GM12872 (cell line): ENCODE results near the gene CLDND2.

Experiments
- TF ChIP-seq, protein P1 (sequence below): IDR thresholded peaks from 3 replicates; pipeline ENCODE4 v1.5.1; 2011; ENCODE audit warnings: low read depth, mild to moderate bottlenecking, low read length, moderate library complexity; ENCODE audit not compliant: insufficient read depth

CLDND2 gene

DNA sequence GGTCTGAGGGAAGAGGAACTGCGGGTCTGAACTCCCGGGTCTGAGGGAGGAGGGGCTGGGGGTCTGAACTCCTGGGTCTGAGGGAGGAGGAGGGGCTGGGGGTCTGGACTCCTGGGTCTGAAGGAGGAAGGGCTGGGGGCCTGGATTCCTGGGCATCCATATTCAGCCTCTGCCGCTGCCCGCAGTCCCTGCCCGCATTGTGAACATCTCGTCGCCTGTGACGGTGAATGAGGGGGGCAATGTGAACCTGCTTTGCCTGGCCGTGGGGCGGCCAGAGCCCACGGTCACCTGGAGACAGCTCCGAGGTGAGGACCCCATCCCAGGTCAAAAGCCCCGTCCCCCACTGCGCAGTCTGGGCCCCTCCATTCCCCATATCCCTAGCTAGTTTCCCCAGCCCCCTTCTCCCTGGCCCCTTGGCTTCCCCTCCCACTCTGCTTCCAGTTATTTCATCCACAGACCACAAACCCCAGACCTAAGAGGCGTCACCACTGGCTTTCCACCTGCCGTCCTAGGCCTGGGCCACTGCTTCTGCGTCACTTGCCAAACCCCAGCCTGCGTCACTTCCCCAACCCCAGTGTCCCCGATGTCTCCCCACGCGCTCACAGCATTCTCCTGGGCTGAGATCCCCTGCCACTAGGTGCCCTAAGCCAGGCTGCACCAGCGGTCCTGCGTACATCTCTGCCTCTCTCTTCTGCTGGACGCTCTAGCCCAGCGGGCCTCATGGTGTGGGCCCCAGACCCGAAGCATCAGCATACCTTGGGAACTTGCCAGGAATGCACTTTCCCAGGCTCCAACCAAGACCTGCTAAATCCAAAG, 43.4 kb downstream of the CLDND2 start:
- TF ChIP-seq, protein P1, sequence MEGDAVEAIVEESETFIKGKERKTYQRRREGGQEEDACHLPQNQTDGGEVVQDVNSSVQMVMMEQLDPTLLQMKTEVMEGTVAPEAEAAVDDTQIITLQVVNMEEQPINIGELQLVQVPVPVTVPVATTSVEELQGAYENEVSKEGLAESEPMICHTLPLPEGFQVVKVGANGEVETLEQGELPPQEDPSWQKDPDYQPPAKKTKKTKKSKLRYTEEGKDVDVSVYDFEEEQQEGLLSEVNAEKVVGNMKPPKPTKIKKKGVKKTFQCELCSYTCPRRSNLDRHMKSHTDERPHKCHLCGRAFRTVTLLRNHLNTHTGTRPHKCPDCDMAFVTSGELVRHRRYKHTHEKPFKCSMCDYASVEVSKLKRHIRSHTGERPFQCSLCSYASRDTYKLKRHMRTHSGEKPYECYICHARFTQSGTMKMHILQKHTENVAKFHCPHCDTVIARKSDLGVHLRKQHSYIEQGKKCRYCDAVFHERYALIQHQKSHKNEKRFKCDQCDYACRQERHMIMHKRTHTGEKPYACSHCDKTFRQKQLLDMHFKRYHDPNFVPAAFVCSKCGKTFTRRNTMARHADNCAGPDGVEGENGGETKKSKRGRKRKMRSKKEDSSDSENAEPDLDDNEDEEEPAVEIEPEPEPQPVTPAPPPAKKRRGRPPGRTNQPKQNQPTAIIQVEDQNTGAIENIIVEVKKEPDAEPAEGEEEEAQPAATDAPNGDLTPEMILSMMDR: no peak

DNA sequence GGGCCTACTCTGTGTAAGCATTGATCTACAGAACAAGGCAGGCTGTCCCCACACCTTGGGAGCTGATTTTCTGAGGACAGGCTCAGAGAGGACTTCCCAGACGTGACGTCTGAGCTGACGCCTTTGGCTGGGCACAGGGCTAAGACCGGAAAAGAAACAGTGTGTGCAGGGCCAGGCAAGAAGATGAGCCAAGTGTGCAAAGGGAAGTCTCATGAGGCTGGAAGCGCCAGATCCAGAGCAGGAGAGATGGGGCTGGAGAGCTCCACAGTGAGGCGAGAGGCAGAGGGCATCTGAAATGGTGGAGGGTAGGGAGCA, 44.7 kb downstream of the CLDND2 start:
- TF ChIP-seq, protein P1: no peak

DNA sequence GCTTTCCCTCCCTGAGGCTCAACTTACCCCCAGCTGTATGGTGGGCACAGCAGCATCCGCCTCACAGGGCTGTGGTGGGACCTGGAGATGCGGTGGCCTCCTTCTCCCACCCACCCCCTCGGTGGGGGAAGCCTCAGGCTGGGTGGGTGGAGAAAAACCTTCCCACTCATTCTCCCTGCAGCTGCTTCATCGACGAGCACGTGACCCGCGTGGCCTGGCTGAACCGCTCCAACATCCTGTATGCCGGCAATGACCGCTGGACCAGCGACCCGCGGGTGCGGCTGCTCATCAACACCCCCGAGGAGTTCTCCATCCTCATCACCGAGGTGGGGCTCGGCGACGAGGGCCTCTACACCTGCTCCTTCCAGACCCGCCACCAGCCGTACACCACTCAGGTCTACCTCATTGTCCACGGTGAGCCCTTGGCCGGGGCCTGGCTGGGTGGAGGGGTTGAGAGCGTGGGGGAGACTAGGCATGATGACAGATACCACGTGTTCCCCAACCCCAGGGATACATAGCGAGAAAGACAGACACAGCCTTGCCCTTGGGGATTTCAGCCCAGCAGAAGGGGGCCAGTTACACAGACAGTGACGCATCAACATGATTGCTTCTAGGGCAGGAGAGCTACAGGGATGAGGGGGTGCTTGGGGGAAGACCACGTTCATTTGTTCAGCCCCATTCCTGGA, 45.2 kb downstream of the CLDND2 start:
- TF ChIP-seq, protein P1: no peak

DNA sequence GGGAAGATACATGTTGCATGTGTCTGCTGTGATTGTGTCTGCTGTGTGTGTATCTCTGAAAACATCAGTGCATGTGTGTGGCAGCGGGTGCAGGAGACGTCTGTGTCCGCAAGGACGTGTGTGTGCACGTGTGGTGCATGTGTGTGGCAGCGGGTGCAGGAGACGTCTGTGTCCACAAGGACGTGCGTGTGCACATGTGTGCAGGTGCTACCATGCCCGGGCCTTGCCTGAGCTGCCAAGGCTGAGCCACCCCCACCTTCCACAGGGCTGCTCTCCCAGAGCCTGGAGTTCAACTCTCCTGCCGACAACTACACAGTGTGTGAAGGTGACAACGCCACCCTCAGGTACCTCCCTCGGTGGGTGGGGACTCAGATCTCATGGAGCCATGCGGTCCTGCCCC, 47.0 kb downstream of the CLDND2 start:
- TF ChIP-seq, protein P1: no peak

DNA sequence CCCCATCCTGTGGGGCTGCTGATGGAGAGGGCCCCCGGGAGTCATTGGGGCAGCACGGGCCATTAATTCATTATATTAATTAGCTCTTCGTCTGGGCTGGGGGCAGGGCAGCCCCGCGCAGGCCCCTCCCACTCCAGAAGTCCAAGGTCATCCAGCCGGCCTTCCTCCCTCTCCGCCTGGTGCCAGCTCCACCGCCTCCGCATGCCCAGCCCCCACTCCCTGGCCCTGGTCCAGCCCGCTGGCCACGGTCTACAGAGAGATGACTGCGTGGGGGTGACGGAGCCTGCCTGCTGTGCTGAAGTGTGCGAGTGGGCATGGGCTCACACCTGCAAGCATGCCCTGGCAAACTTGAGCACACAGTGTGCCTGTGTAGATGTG, 48.5 kb downstream of the CLDND2 start:
- TF ChIP-seq, protein P1: no peak

DNA sequence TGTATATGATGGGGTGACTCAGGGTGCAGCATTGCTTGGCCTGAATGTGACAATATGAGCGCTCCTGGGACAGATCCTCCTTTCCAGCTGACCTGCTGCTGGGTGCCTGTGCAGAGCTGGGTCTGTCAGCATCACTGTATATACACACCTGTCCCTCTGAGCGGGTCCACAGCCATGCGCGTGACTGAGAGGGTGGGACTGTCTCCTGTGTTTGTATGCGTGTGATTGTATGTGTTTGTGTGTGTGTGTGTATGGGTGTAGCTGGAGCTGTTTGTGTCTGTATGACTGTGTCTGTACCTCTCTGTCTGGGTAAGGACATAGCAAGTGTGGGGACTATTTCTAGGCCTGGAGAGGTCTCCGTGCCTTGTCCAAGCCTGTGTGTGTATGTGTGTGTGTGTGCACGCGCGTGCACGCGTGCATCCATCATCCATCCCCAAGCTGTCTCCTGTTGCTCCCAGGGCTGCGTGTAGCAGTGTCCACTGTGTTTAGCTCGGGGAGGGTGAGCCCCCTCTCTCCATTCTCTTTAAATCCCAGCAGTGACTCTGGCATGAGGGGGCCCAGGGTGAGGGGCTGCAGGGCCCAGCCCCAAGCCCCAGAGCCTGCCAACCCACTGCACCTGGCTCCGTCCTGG, 49.0 kb downstream of the CLDND2 start:
- TF ChIP-seq, protein P1: no peak
